Measurements from ENCODE around the gene PMF1. TPM values are rescaled to one million over a fixed set of nuclear protein-coding genes. Genes with fewer than 3 reads are reported as not detected.
A peak's percentile ranks its signal among the peaks of the same experiment; 100 is the strongest.

Gene PMF1
- total and polyA plus RNA-seq, 2 experiments from 2014 or later, result 112 to 118 TPM

DNA sequence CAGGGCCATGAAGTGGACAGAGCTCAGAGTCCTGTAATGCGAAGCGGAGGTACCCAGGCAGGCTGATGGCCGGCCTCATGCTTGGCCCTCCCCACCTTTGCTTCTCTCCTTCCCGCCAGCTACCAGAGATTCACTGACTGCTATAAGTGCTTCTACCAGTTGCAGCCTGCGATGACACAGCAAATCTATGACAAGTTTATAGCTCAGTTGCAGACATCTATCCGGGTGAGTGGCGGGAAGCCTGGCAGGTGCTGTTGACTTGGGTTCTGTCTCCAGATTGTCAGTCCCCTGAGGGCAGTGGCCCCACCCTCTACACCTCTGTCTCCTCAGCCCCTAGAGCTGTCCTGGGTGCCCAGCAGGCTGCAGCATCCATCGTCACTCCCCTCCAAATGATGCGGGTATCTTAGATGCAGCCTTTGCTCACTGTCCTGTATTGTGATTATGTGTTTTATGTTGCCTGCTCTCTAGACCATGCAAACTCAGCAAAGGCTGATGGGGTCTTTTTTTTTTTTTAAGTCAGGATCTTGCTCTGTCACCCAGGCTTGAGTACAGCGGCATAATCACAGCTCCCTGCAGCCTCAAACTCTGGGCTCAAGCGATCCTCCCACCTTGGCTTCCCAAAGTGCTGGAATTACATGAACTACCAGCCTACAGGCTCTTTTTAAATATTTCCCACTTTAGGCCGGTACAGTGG lies 19.5 kb downstream of the PMF1 start:
- TF ChIP-seq, protein P1, sequence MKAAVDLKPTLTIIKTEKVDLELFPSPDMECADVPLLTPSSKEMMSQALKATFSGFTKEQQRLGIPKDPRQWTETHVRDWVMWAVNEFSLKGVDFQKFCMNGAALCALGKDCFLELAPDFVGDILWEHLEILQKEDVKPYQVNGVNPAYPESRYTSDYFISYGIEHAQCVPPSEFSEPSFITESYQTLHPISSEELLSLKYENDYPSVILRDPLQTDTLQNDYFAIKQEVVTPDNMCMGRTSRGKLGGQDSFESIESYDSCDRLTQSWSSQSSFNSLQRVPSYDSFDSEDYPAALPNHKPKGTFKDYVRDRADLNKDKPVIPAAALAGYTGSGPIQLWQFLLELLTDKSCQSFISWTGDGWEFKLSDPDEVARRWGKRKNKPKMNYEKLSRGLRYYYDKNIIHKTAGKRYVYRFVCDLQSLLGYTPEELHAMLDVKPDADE (IDR thresholded peaks at IDR 0.05), result no peak
- TF ChIP-seq STAT1 (IDR thresholded peaks at IDR 0.05; ENCODE audit: unreplicated experiment), result no peak
- TF ChIP-seq NANOG (IDR thresholded peaks at IDR 0.05; ENCODE audit: borderline replicate concordance), result no peak
- peak; percentile 23; the same call in 2 of the 3 replicates for ATAC-seq
- H3K27me3 Mint-ChIP-seq (ENCODE audit: insufficient read depth, low read depth, poor library complexity), result peaks cover 8% of the 10 kb centered on the region
- H3K9me3 Mint-ChIP-seq, result no peaks in the 10 kb centered on the region
- H3K4me1 ChIP-seq (ENCODE audit: insufficient read depth), result no peaks in the 10 kb centered on the region
- H3K27me3 ChIP-seq (ENCODE audit: insufficient read depth), result no peaks in the 10 kb centered on the region
- peaks cover 12% of the 10 kb centered on the region; the same call in 1 of the 2 replicates for H3F3A ChIP-seq (replicated peaks; ENCODE audit: low read depth)
- no peak overlapping the region for H2AFZ ChIP-seq
- 0 out of 2 replicates have a peak overlapping the region, but pooled peaks have one; percentile 39 for H3K27ac ChIP-seq (ENCODE audit: low read depth)
- H3K9me2 ChIP-seq (ENCODE audit: insufficient read depth), result no peaks in the 10 kb centered on the region
- no peak overlapping the region for H3K4me3 ChIP-seq
- H3K4me3 Mint-ChIP-seq, result no peak overlapping the region
- H3K4me1 Mint-ChIP-seq, result no peaks in the 10 kb centered on the region
- DNase-seq (ENCODE audit: low spot score), result no peak
- H3K36me3 Mint-ChIP-seq (ENCODE audit: low read depth), result peaks cover 40% of the 10 kb centered on the region
- H3K36me3 ChIP-seq (ENCODE audit: insufficient read depth), result peaks cover 12% of the 10 kb centered on the region
- no peaks in the 10 kb centered on the region for H3K79me2 ChIP-seq (replicated peaks; ENCODE audit: insufficient read depth)
- no peaks in the 10 kb centered on the region for H4K20me1 ChIP-seq (replicated peaks; ENCODE audit: insufficient read depth)
- no peak overlapping the region for H3K4me2 ChIP-seq
- peak overlapping the region; percentile 74 for H3K27ac Mint-ChIP-seq

DNA sequence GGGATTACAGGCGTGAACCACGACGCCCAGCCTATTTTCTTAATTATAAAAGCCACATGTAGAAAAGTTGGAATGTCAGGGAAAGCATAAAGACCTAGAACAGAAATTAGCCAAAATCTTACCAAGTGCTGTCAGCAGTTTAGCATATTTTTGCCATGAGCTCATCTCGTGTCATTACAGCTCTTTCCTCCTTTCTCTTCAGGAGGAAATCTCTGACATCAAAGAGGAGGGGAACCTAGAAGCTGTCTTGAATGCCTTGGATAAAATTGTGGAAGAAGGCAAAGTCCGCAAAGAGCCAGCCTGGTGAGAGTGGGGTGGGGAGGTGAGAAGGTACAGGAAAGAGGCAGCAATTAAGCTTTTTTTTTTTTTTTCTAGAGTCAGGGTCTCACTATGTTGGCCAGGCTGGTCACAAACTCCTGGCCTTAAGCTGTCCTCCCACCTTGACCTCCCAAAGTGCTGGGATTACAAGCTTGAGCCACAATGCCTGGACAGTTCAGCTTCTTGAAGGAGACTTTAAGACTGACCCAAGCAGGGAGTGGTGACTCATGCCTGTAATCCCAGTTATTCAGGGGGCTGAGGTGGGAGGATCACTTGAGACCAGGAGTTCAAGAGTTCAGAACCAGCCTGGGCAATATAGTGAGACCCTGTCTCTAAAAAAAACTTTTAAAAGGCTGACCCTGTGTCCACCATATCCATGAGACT lies 20.8 kb downstream of the PMF1 start:
- Histone ChIP-seq H3K27me3 (ENCODE audit: insufficient read depth) (no peaks in the 10 kb centered on the region), H3K4me1 (ENCODE audit: insufficient read depth) (no peaks in the 10 kb centered on the region), H3K4me2 (no peak overlapping the region), H3K36me3 (ENCODE audit: insufficient read depth) (peaks cover 12% of the 10 kb centered on the region), H3K79me2 (replicated peaks; ENCODE audit: insufficient read depth) (no peaks in the 10 kb centered on the region), H3F3A (replicated peaks; ENCODE audit: low read depth) (peaks cover 12% of the 10 kb centered on the region; the same call in 1 of the 2 replicates), H3K27ac (ENCODE audit: low read depth) (no peak overlapping the region), H4K20me1 (replicated peaks; ENCODE audit: insufficient read depth) (no peaks in the 10 kb centered on the region), H3K9me2 (ENCODE audit: insufficient read depth) (no peaks in the 10 kb centered on the region), H3K4me3 (no peak overlapping the region), H2AFZ (no peak overlapping the region)
- peaks cover 8% of the 10 kb centered on the region for H3K27me3 Mint-ChIP-seq (ENCODE audit: insufficient read depth, low read depth, poor library complexity)
- TF ChIP-seq, protein P1 (IDR thresholded peaks at IDR 0.05), result no peak
- TF ChIP-seq ZNF331 (CRISPR knock-in tag; IDR thresholded peaks at IDR 0.05; ENCODE audit: low read depth), result no peak
- no peak for TF ChIP-seq JUNB (IDR thresholded peaks at IDR 0.05; ENCODE audit: unreplicated experiment)
- TF ChIP-seq, protein P2, sequence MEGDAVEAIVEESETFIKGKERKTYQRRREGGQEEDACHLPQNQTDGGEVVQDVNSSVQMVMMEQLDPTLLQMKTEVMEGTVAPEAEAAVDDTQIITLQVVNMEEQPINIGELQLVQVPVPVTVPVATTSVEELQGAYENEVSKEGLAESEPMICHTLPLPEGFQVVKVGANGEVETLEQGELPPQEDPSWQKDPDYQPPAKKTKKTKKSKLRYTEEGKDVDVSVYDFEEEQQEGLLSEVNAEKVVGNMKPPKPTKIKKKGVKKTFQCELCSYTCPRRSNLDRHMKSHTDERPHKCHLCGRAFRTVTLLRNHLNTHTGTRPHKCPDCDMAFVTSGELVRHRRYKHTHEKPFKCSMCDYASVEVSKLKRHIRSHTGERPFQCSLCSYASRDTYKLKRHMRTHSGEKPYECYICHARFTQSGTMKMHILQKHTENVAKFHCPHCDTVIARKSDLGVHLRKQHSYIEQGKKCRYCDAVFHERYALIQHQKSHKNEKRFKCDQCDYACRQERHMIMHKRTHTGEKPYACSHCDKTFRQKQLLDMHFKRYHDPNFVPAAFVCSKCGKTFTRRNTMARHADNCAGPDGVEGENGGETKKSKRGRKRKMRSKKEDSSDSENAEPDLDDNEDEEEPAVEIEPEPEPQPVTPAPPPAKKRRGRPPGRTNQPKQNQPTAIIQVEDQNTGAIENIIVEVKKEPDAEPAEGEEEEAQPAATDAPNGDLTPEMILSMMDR (conservative IDR thresholded peaks at IDR 0.05; ENCODE audit: low read depth in 2 of 2), result no peak
- TF ChIP-seq EZH2phosphoT487 (IDR thresholded peaks at IDR 0.05; ENCODE audit: unreplicated experiment), result no peak
- no peak for TF ChIP-seq CREB1 (CRISPR knock-in tag; IDR thresholded peaks at IDR 0.05; ENCODE audit: low read depth)
- TF ChIP-seq ZNF114 (CRISPR knock-in tag; IDR thresholded peaks at IDR 0.05), result no peak
- no peak for TF ChIP-seq STAT1 (IDR thresholded peaks at IDR 0.05; ENCODE audit: unreplicated experiment)
- TF ChIP-seq, protein P3, sequence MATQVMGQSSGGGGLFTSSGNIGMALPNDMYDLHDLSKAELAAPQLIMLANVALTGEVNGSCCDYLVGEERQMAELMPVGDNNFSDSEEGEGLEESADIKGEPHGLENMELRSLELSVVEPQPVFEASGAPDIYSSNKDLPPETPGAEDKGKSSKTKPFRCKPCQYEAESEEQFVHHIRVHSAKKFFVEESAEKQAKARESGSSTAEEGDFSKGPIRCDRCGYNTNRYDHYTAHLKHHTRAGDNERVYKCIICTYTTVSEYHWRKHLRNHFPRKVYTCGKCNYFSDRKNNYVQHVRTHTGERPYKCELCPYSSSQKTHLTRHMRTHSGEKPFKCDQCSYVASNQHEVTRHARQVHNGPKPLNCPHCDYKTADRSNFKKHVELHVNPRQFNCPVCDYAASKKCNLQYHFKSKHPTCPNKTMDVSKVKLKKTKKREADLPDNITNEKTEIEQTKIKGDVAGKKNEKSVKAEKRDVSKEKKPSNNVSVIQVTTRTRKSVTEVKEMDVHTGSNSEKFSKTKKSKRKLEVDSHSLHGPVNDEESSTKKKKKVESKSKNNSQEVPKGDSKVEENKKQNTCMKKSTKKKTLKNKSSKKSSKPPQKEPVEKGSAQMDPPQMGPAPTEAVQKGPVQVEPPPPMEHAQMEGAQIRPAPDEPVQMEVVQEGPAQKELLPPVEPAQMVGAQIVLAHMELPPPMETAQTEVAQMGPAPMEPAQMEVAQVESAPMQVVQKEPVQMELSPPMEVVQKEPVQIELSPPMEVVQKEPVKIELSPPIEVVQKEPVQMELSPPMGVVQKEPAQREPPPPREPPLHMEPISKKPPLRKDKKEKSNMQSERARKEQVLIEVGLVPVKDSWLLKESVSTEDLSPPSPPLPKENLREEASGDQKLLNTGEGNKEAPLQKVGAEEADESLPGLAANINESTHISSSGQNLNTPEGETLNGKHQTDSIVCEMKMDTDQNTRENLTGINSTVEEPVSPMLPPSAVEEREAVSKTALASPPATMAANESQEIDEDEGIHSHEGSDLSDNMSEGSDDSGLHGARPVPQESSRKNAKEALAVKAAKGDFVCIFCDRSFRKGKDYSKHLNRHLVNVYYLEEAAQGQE (IDR thresholded peaks at IDR 0.05; ENCODE audit: unreplicated experiment), result no peak
- H3K4me3 Mint-ChIP-seq, result no peak overlapping the region
- no peak for DNase-seq (ENCODE audit: low spot score)
- no peaks in the 10 kb centered on the region for H3K4me1 Mint-ChIP-seq
- H3K27ac Mint-ChIP-seq, result no peak overlapping the region
- H3K36me3 Mint-ChIP-seq (ENCODE audit: low read depth), result peaks cover 42% of the 10 kb centered on the region
- ATAC-seq, result no peak
- no peaks in the 10 kb centered on the region for H3K9me3 Mint-ChIP-seq
